NOMO-1 treated with dmso at 0.1 percent for 144 hours (cell line): ENCODE data around the gene C17orf67.
"Not testable (repeated sequence)": the region's sequence is repeated elsewhere in the genome, so short reads cannot be mapped to it uniquely, and the experiment has no call there.

Experiments used
- DNase-seq: peaks from one replicate; lab custom pipeline; 2025; ENCODE audit not compliant: unreplicated experiment; lab: John Stamatoyannopoulos, UW

Gene C17orf67

GRCh38 chr17:56778898-56779297 lies 54.8 kb downstream of the C17orf67 start:
- DNase-seq, result no peak

GRCh38 chr17:56777859-56778258 lies 55.9 kb downstream of the C17orf67 start:
- no peak for DNase-seq

GRCh38 chr17:56774650-56775049 lies 59.1 kb downstream of the C17orf67 start:
- DNase-seq, result no peak

GRCh38 chr17:56773124-56773523 lies 60.6 kb downstream of the C17orf67 start:
- DNase-seq, result no peak

- DNase-seq, result no peak
Observed at GRCh38 chr17:56772442-56772841, 61.3 kb downstream of the C17orf67 start.

- DNase-seq, result no peak
Observed at GRCh38 chr17:56771975-56772374, 61.7 kb downstream of the C17orf67 start.

GRCh38 chr17:56771563-56771962 lies 62.2 kb downstream of the C17orf67 start:
- no peak for DNase-seq

GRCh38 chr17:56770427-56770826 lies 63.3 kb downstream of the C17orf67 start:
- no peak for DNase-seq

- no peak for DNase-seq
Observed at GRCh38 chr17:56765449-56765848, 68.3 kb downstream of the C17orf67 start.

- DNase-seq, result no peak
Observed at GRCh38 chr17:56762988-56763387, 70.7 kb downstream of the C17orf67 start.

GRCh38 chr17:56762144-56762543 lies 71.6 kb downstream of the C17orf67 start:
- DNase-seq, result no peak

- DNase-seq, result no peak
Observed at GRCh38 chr17:56761387-56761786, 72.3 kb downstream of the C17orf67 start.

GRCh38 chr17:56757611-56758010 lies 76.1 kb downstream of the C17orf67 start:
- DNase-seq, result not testable (repeated sequence)

- DNase-seq, result no peak
Observed at GRCh38 chr17:56756536-56756935, 77.2 kb downstream of the C17orf67 start.

- no peak for DNase-seq
Observed at GRCh38 chr17:56755310-56755709, 78.4 kb downstream of the C17orf67 start.

- peak; percentile 36 for DNase-seq
Observed at GRCh38 chr17:56754523-56755208, 79.1 kb downstream of the C17orf67 start.

GRCh38 chr17:56752263-56752836 lies 81.4 kb downstream of the C17orf67 start:
- DNase-seq, result no peak

- DNase-seq, result no peak
Observed at GRCh38 chr17:56751145-56751738, 82.5 kb downstream of the C17orf67 start.

GRCh38 chr17:56744721-56745120 lies 89.0 kb downstream of the C17orf67 start:
- DNase-seq, result peak; percentile 88

- DNase-seq, result no peak
Observed at GRCh38 chr17:56742601-56743000, 91.1 kb downstream of the C17orf67 start.
